Measurements from ENCODE around the gene VAT1L. TPM values are rescaled to one million over a fixed set of nuclear protein-coding genes. Genes with fewer than 3 reads are reported as not detected.
"Not testable (repeated sequence)": the region's sequence is repeated elsewhere in the genome, so short reads cannot be mapped to it uniquely, and the experiment has no call there.

VAT1L gene
- total RNA-seq, 1 experiment from 2014 or later: not detected

DNA sequence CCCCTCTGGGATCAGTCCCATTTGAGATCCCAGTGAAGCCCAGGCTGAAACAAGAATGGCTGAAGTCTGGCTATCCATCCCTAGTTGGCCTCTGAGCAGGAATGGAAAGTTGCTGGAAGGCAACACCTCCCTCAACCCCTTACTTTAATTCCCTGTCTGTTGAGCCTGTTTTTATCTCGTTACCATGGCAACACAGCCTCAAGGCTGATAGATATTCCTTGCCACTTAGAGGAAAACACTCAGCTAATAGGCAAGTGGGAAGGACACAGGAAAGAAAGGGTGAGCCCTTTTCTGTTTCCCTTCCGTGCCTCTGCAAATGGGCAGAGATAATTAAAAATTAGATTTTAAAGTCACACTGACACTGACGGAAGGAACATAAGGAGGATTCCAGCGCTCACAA, 158.5 kb downstream of the VAT1L start:
- Mint-ChIP-seq H3K4me3 (ENCODE audit: low read depth, unreplicated experiment) (no peak overlapping the region), H3K27me3 (ENCODE audit: unreplicated experiment) (peaks cover 26% of the 10 kb centered on the region), H3K36me3 (ENCODE audit: insufficient read depth, unreplicated experiment) (no peaks in the 10 kb centered on the region), H3K4me1 (ENCODE audit: low read depth, unreplicated experiment) (no peaks in the 10 kb centered on the region), H3K9me3 (ENCODE audit: low read depth, unreplicated experiment) (peaks cover 3% of the 10 kb centered on the region), H3K27ac (ENCODE audit: unreplicated experiment) (no peak overlapping the region)
- CTCF ChIA-PET: no interaction called here
- intact Hi-C loops (cut with micrococcal nuclease; ENCODE audit: unreplicated experiment): no loop called here
- no peak for DNase-seq
- TF ChIP-seq, protein P1, sequence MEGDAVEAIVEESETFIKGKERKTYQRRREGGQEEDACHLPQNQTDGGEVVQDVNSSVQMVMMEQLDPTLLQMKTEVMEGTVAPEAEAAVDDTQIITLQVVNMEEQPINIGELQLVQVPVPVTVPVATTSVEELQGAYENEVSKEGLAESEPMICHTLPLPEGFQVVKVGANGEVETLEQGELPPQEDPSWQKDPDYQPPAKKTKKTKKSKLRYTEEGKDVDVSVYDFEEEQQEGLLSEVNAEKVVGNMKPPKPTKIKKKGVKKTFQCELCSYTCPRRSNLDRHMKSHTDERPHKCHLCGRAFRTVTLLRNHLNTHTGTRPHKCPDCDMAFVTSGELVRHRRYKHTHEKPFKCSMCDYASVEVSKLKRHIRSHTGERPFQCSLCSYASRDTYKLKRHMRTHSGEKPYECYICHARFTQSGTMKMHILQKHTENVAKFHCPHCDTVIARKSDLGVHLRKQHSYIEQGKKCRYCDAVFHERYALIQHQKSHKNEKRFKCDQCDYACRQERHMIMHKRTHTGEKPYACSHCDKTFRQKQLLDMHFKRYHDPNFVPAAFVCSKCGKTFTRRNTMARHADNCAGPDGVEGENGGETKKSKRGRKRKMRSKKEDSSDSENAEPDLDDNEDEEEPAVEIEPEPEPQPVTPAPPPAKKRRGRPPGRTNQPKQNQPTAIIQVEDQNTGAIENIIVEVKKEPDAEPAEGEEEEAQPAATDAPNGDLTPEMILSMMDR (IDR thresholded peaks at IDR 0.05; ENCODE audit: unreplicated experiment): no peak
- BruUV-seq (replicated peaks): no TSS peak

DNA sequence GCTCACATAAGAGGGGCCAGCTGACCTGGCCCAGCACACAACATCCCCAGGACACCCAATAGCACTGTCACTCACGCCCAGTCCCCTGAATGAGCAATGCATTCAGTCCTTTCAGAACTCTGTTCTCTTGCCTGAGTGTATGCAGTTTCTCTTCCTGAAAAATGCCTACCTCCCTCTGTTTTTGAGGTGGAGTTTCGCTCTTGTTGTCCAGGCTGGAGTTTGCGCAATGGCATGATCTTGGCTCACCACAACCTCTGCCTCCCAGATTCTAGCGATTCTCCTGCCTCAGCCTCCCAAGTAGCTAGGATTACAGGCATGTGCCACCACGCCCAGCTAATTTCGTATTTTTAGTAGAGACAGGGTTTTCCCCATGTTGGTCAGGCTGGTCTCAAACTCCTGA, 159.2 kb downstream of the VAT1L start:
- H3K4me3 Mint-ChIP-seq (ENCODE audit: low read depth, unreplicated experiment); H3K27ac Mint-ChIP-seq (ENCODE audit: unreplicated experiment); CTCF ChIA-PET; BruUV-seq (replicated peaks); intact Hi-C loops (cut with micrococcal nuclease; ENCODE audit: unreplicated experiment); DNase-seq; H3K4me1 Mint-ChIP-seq (ENCODE audit: low read depth, unreplicated experiment); H3K36me3 Mint-ChIP-seq (ENCODE audit: insufficient read depth, unreplicated experiment); H3K9me3 Mint-ChIP-seq (ENCODE audit: low read depth, unreplicated experiment): not testable (repeated sequence)
- H3K27me3 Mint-ChIP-seq (ENCODE audit: unreplicated experiment): peaks cover 26% of the 10 kb centered on the region

DNA sequence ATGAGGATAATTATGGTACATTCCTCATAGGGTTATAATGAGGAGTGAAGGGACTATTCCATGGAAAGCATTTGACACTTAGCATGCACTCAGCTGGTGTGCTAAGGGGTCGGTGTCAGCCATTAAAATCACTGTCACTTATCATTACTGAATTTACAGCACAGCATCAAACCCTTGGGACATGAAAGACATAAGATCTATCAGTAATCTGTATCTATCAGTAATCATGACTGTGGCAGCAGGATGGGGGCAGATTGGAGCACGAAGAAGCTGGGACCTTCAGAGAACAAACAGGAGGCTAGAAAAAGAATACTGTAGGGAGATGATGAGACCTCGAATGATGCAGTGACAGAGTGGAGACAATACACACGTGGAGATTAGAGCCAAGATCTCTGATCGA, 160.5 kb downstream of the VAT1L start:
- BruUV-seq (replicated peaks): no TSS peak
- no peaks in the 10 kb centered on the region for H3K36me3 Mint-ChIP-seq (ENCODE audit: insufficient read depth, unreplicated experiment)
- no peak for DNase-seq
- CTCF ChIA-PET: no interaction called here
- no peaks in the 10 kb centered on the region for H3K9me3 Mint-ChIP-seq (ENCODE audit: low read depth, unreplicated experiment)
- H3K4me3 Mint-ChIP-seq (ENCODE audit: low read depth, unreplicated experiment): no peak overlapping the region
- H3K27me3 Mint-ChIP-seq (ENCODE audit: unreplicated experiment): peaks cover 26% of the 10 kb centered on the region
- TF ChIP-seq, protein P1 (IDR thresholded peaks at IDR 0.05; ENCODE audit: unreplicated experiment): no peak
- H3K27ac Mint-ChIP-seq (ENCODE audit: unreplicated experiment): no peak overlapping the region
- H3K4me1 Mint-ChIP-seq (ENCODE audit: low read depth, unreplicated experiment): no peaks in the 10 kb centered on the region
- intact Hi-C loops (cut with micrococcal nuclease; ENCODE audit: unreplicated experiment): no loop called here

DNA sequence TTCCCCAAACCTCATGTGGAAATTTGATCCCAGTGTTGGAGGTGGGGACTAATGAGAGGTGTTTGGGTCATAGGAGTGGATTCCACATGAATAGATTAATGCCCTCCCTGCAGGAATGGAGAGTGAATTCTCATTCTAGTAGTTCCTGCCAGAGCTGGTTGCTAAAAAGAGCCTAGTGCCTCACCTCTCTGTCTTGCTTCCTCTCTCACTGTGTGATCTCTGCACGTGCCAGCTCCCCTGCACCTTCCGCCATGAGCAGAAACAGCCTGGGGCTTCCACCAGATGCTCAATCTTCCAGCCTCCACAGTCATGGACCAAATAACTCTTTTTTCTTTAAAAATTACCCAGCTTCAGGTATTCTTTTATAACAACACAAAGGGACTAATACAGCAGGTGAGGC, 161.1 kb downstream of the VAT1L start:
- no peaks in the 10 kb centered on the region for H3K36me3 Mint-ChIP-seq (ENCODE audit: insufficient read depth, unreplicated experiment)
- no peaks in the 10 kb centered on the region for H3K4me1 Mint-ChIP-seq (ENCODE audit: low read depth, unreplicated experiment)
- no peak overlapping the region for H3K4me3 Mint-ChIP-seq (ENCODE audit: low read depth, unreplicated experiment)
- CTCF ChIA-PET: no interaction called here
- peaks cover 26% of the 10 kb centered on the region for H3K27me3 Mint-ChIP-seq (ENCODE audit: unreplicated experiment)
- no peak for DNase-seq
- no TSS peak for BruUV-seq (replicated peaks)
- intact Hi-C loops (cut with micrococcal nuclease; ENCODE audit: unreplicated experiment): no loop called here
- TF ChIP-seq, protein P1 (IDR thresholded peaks at IDR 0.05; ENCODE audit: unreplicated experiment): no peak
- H3K27ac Mint-ChIP-seq (ENCODE audit: unreplicated experiment): no peak overlapping the region
- no peaks in the 10 kb centered on the region for H3K9me3 Mint-ChIP-seq (ENCODE audit: low read depth, unreplicated experiment)

DNA sequence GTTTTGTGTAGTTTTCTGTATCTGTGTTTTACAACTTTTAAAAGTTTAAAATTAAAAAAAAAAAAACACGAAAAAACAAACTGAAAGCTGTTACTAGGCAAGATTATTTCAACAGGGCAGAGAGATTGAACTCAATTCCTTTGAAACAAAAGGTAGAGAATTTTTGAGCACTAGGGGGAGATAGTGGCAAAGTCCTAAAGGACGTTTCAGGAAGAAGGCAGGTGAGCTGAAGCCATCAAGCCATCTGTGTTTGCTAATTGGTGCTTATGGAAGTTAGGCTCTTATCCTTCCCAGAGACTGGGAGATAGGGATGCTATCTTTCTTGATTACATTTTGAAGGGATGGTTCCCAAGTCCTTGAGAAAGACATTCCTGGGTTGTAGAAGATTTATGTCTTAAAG, 163.4 kb downstream of the VAT1L start:
- Mint-ChIP-seq H3K27ac (ENCODE audit: unreplicated experiment) (no peak overlapping the region), H3K9me3 (ENCODE audit: low read depth, unreplicated experiment) (no peaks in the 10 kb centered on the region), H3K36me3 (ENCODE audit: insufficient read depth, unreplicated experiment) (no peaks in the 10 kb centered on the region), H3K4me3 (ENCODE audit: low read depth, unreplicated experiment) (no peak overlapping the region), H3K27me3 (ENCODE audit: unreplicated experiment) (peaks cover 26% of the 10 kb centered on the region), H3K4me1 (ENCODE audit: low read depth, unreplicated experiment) (no peaks in the 10 kb centered on the region)
- TF ChIP-seq, protein P1 (IDR thresholded peaks at IDR 0.05; ENCODE audit: unreplicated experiment): no peak
- CTCF ChIA-PET: interaction anchor here (0.7 to 1.1 kb wide), 4 partner anchors 11 to 463 kb away, joined by 3 read pairs; no protein-coding TSS in a partner anchor
- intact Hi-C loops (cut with micrococcal nuclease; ENCODE audit: unreplicated experiment): loop anchor here (5.0 kb wide), 1 partner anchor 51 kb away; no protein-coding TSS in a partner anchor
- DNase-seq: peak; percentile 5
- no TSS peak for BruUV-seq (replicated peaks)
